Endodermal cell (in vitro differentiated cells): ENCODE data around the gene CENPP. TPM values are rescaled to one million over a fixed set of nuclear protein-coding genes. Genes with fewer than 3 reads are reported as not detected.

Source experiments
- DNase-seq: peaks from one replicate; pipeline ENCODE4 v3.0.0-alpha.2; 2017
- H3K27ac ChIP-seq: 2 replicates; pipeline ENCODE4 v1.5.1; 2013; ENCODE audit warnings: mild to moderate bottlenecking, low read depth, low read length, moderate library complexity
- H3K27me3 ChIP-seq: 2 replicates; pipeline ENCODE4 v1.6.1; 2013; ENCODE audit warnings: mild to moderate bottlenecking, low read length, moderate library complexity; ENCODE audit not compliant: insufficient read depth, control insufficient read depth, poor library complexity, severe bottlenecking
- H3K36me3 ChIP-seq: 2 replicates; pipeline ENCODE4 v1.7.0; 2013; ENCODE audit warnings: mild to moderate bottlenecking, low read length, moderate library complexity; ENCODE audit not compliant: control insufficient read depth, insufficient read depth
- H3K4me1 ChIP-seq: one replicate; pipeline ENCODE4 v1.7.0; 2013; ENCODE audit warnings: low read length; ENCODE audit not compliant: control insufficient read depth, insufficient read depth
- H3K4me3 ChIP-seq: 2 replicates; pipeline ENCODE4 v1.5.1; 2013; ENCODE audit warnings: mild to moderate bottlenecking, low read length, moderate library complexity
- H3K9ac ChIP-seq: 2 replicates; pipeline ENCODE4 v1.6.1; 2013; ENCODE audit warnings: mild to moderate bottlenecking, low read length, moderate library complexity; ENCODE audit not compliant: poor library complexity, severe bottlenecking; ENCODE audit errors: extremely low read depth
- H3K9me3 ChIP-seq: 2 replicates; pipeline ENCODE4 v1.6.1; 2013; ENCODE audit warnings: mild to moderate bottlenecking, low read length, moderate library complexity; ENCODE audit not compliant: control insufficient read depth
- H3K27ac Mint-ChIP-seq: 2 replicates; pipeline ENCODE4 v1.8.0; 2020; ENCODE audit warnings: mixed read lengths
- H3K27me3 Mint-ChIP-seq: 2 replicates; pipeline ENCODE4 v1.8.0; 2021; ENCODE audit warnings: mild to moderate bottlenecking, mixed read lengths; ENCODE audit not compliant: insufficient read depth
- H3K36me3 Mint-ChIP-seq: 2 replicates; pipeline ENCODE4 v1.8.0; 2020; ENCODE audit warnings: low read depth, mixed read lengths
- H3K4me1 Mint-ChIP-seq: 2 replicates; pipeline ENCODE4 v1.8.0; 2020; ENCODE audit warnings: mixed read lengths
- H3K4me3 Mint-ChIP-seq: 2 replicates; pipeline ENCODE4 v1.8.0; 2020; ENCODE audit warnings: mild to moderate bottlenecking, moderate library complexity, mixed read lengths
- H3K9me3 Mint-ChIP-seq: 2 replicates; pipeline ENCODE4 v1.8.0; 2020; ENCODE audit warnings: mild to moderate bottlenecking, mixed read lengths
- WGBS, 2 experiments: methylation state at CpG; one replicate each; pipeline versions ENCODE4 v1.1.5 to v1.1.7; 2013; ENCODE audit warnings: missing lambda C conversion rate in 2 of 2, mixed read lengths in 1 of 2; ENCODE audit not compliant: insufficient coverage in 1 of 2, insufficient read length in 1 of 2; 5-methylcytosine and 5-hydroxymethylcytosine counted together
- total RNA-seq, 2 donors: library from RNA; stranded (reverse); fragmentation: NEBNext Ultra II Directional in 1 of 2; extraction: Animal tissue kit (Norgen Biotek cat#: 25700) in 1 of 2; gene quantifications; 2 replicates in 1 of 2; 3 replicates in 1 of 2; pipeline ENCODE4 v1.2.1, GENCODE V29; 2021
- TF ChIP-seq, protein P1 (sequence below): fragments of 200-600 bp; sonication (generic); conservative IDR thresholded peaks from 2 replicates; pipeline ENCODE4 v1.5.0; 2021; ENCODE audit warnings: antibody characterized with exemption, mild to moderate bottlenecking

Gene CENPP
- total RNA-seq, 2 donors from 2014 or later, result 8.2 to 9.2 TPM

DNA sequence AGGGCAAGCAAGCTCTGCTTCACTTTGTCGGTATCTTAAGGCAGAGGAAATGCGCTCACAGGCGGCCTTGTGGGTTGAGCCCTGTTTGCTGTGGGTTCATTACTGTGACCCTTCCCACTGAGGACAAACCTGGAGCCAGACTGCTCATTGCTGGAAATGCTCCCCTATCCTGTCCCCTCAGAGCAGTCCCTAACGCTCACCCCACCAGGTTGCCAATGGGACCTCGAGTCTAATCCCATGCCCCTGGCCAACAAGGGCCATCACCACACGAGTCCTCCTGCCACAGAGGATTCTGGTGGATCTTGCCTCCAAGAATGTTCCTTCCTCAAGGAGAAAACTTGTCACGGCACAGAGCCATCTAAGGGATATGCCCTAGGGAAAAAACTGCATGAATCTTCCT is 329.6 kb downstream of the CENPP start:
- H3K27ac Mint-ChIP-seq, result no peak overlapping the region
- H3K9ac ChIP-seq, result no peak overlapping the region
- DNase-seq, result no peak
- peaks cover 29% of the 10 kb centered on the region for H3K36me3 Mint-ChIP-seq
- WGBS, 2 experiments, result 94 to 96% methylated on average over 4 to 7 of the region's 7 CpGs
- no peaks in the 10 kb centered on the region for H3K27me3 Mint-ChIP-seq
- H3K4me3 Mint-ChIP-seq, result no peak overlapping the region
- H3K4me1 Mint-ChIP-seq, result peaks cover 7% of the 10 kb centered on the region
- no peak overlapping the region for H3K27ac ChIP-seq
- no peaks in the 10 kb centered on the region for H3K27me3 ChIP-seq
- no peaks in the 10 kb centered on the region for H3K9me3 Mint-ChIP-seq
- H3K4me3 ChIP-seq, result no peak overlapping the region
- TF ChIP-seq, protein P1, sequence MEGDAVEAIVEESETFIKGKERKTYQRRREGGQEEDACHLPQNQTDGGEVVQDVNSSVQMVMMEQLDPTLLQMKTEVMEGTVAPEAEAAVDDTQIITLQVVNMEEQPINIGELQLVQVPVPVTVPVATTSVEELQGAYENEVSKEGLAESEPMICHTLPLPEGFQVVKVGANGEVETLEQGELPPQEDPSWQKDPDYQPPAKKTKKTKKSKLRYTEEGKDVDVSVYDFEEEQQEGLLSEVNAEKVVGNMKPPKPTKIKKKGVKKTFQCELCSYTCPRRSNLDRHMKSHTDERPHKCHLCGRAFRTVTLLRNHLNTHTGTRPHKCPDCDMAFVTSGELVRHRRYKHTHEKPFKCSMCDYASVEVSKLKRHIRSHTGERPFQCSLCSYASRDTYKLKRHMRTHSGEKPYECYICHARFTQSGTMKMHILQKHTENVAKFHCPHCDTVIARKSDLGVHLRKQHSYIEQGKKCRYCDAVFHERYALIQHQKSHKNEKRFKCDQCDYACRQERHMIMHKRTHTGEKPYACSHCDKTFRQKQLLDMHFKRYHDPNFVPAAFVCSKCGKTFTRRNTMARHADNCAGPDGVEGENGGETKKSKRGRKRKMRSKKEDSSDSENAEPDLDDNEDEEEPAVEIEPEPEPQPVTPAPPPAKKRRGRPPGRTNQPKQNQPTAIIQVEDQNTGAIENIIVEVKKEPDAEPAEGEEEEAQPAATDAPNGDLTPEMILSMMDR, result no peak
- H3K4me1 ChIP-seq, result no peaks in the 10 kb centered on the region
- no peaks in the 10 kb centered on the region for H3K9me3 ChIP-seq
- peaks cover 13% of the 10 kb centered on the region for H3K36me3 ChIP-seq

DNA sequence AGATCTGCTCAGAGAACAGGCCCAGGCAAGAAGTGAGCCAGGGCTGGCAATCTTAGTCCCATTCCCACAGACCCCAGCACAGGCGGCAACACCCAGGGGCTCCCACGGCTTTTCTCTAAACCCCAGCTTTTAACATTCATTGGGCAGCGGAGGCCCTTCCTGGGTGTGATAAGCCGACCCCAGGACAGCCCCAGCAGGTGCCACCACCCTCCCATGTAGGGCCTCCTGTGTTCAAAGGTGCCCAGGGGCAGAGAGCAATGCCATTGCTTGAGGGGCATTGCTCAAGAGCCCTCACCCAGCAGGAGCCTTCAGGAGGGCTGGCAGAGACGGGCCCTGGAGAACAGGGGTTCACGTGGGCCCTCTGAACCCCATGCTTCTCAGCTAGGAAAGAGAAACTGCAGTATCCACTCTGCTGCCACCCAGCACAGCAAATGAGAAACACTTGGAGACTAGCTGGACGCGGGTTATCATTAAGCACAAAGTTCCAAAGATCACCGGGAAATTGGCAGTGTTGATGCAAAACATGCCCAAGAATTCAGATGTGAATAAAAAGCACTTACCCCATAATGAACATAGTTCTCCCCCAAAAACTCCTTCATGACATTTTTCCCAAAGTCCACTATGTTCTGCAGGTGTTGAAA is 330.3 kb downstream of the CENPP start:
- H3K36me3 ChIP-seq, result peaks cover 11% of the 10 kb centered on the region
- H3K9me3 Mint-ChIP-seq, result no peaks in the 10 kb centered on the region
- TF ChIP-seq, protein P1, result no peak
- no peak overlapping the region for H3K27ac ChIP-seq
- H3K4me3 Mint-ChIP-seq, result no peak overlapping the region
- H3K27me3 ChIP-seq, result no peaks in the 10 kb centered on the region
- no peaks in the 10 kb centered on the region for H3K4me1 ChIP-seq
- 91% methylated on average over 6 to 9 of the region's 9 CpGs for WGBS, 2 experiments
- H3K9me3 ChIP-seq, result no peaks in the 10 kb centered on the region
- no peak overlapping the region for H3K9ac ChIP-seq
- no peak overlapping the region for H3K4me3 ChIP-seq
- no peak overlapping the region for H3K27ac Mint-ChIP-seq
- peaks cover 24% of the 10 kb centered on the region for H3K36me3 Mint-ChIP-seq
- H3K4me1 Mint-ChIP-seq, result peaks cover 7% of the 10 kb centered on the region
- H3K27me3 Mint-ChIP-seq, result no peaks in the 10 kb centered on the region
- DNase-seq, result no peak

DNA sequence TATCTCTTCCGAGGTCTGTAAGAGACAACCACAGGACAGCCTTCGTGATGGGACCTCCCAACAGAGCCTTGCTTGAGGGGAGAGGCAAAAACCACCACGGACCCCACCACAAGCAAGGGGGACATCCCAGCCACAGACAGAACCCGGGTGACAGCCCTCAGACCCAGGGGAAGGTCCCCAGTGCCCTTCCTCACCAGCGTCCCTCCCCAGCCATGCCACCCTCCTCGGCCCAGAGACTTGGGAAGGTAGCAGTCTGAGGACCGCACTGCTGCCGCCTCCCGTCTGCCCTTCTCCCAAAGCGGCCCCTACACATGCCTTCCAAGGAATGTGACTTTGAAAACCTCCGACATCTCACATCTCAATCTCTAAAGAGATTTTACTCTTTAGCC is 330.8 kb downstream of the CENPP start:
- WGBS, 2 experiments, result 95 to 98% methylated on average over 6 to 11 of the region's 11 CpGs
- H3K27ac Mint-ChIP-seq, result no peak overlapping the region

More for the DNA sequence above, 330.8 kb downstream of the CENPP start:
- H3K4me1 ChIP-seq, result no peaks in the 10 kb centered on the region
- no peak overlapping the region for H3K4me3 Mint-ChIP-seq
- H3K36me3 ChIP-seq, result peaks cover 11% of the 10 kb centered on the region
- TF ChIP-seq, protein P1, result no peak
- no peaks in the 10 kb centered on the region for H3K27me3 ChIP-seq
- no peak overlapping the region for H3K9ac ChIP-seq
- H3K27ac ChIP-seq, result no peak overlapping the region
- H3K27me3 Mint-ChIP-seq, result no peaks in the 10 kb centered on the region
- H3K4me3 ChIP-seq, result no peak overlapping the region
- peaks cover 24% of the 10 kb centered on the region for H3K36me3 Mint-ChIP-seq
- no peaks in the 10 kb centered on the region for H3K9me3 Mint-ChIP-seq
- H3K9me3 ChIP-seq, result no peaks in the 10 kb centered on the region
- no peak for DNase-seq
- H3K4me1 Mint-ChIP-seq, result peaks cover 7% of the 10 kb centered on the region
